ENCODE measurements around the gene FNBP1L. TPM values are rescaled to one million over a fixed set of nuclear protein-coding genes. Genes with fewer than 3 reads are reported as not detected.

Gene FNBP1L
- polyA plus RNA-seq, 1 donor (not counting 4 experiments of a cell fraction or from before 2014, with no cell fraction given), result 22.9 TPM

DNA sequence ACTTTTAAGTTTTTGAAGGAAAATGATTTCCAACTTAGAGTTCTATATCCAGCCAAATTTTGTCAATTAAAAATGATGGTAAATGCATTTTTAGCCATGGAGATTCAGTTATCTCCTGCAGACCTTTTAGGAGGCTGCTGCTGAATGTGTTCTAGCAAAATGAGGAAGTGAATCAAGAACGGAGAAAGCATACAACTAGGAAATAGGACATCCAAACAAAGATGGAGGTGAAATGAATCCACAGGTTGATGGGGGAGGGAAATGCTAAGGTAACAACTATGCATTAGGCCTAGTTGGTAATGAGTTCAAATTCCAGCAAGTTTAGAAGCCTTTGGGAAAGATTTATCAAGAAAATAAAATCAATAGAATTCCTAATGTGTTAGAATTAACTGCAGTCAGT, 80.5 kb downstream of the FNBP1L start:
- DNase-seq (ENCODE audit: low read depth, low spot score) (no peak), FAIRE-seq (no peak)
- Histone ChIP-seq H3K79me2 (ENCODE audit: control insufficient read depth, insufficient read depth, low read length) (no peaks in the 10 kb centered on the region), H3K4me3 (ENCODE audit: control insufficient read depth in 2 of 3, extremely low read depth in 1 of 3, insufficient read depth in 2 of 3, low read depth in 1 of 3, low read length in 3 of 3) (no peak overlapping the region), H3K27me3 (ENCODE audit: control insufficient read depth, extremely low read depth, insufficient read depth, low read length) (no peaks in the 10 kb centered on the region), H3K36me3 (ENCODE audit: control insufficient read depth in 2 of 2, extremely low read depth in 1 of 2, insufficient read depth in 2 of 2, low read length in 2 of 2) (no peaks in the 10 kb centered on the region), H3K9ac (ENCODE audit: control insufficient read depth, extremely low read depth, insufficient read depth, low read length) (no peak overlapping the region), H3K4me2 (ENCODE audit: control insufficient read depth, extremely low read depth, insufficient read depth, low read depth, low read length) (no peak overlapping the region), H3K27ac (ENCODE audit: control insufficient read depth, insufficient read depth, low read length) (no peak overlapping the region), H3K4me1 (ENCODE audit: control insufficient read depth, extremely low read depth, insufficient read depth, low read length) (no peaks in the 10 kb centered on the region), H2AFZ (ENCODE audit: control insufficient read depth, low read length) (no peak overlapping the region), H3K9me3 (ENCODE audit: control insufficient read depth, low read depth, low read length) (no peaks in the 10 kb centered on the region), H3K9me1 (ENCODE audit: control insufficient read depth, extremely low read depth, insufficient read depth, low read length) (no peaks in the 10 kb centered on the region), H4K20me1 (ENCODE audit: control insufficient read depth, extremely low read depth, insufficient read depth, low read length) (no peaks in the 10 kb centered on the region)
- dilution Hi-C loops (cut with MboI; ENCODE audit: extremely low pct_ligation_motif_present, low sequenced_read_pairs), result no loop called here
- TF ChIP-seq, protein P1, sequence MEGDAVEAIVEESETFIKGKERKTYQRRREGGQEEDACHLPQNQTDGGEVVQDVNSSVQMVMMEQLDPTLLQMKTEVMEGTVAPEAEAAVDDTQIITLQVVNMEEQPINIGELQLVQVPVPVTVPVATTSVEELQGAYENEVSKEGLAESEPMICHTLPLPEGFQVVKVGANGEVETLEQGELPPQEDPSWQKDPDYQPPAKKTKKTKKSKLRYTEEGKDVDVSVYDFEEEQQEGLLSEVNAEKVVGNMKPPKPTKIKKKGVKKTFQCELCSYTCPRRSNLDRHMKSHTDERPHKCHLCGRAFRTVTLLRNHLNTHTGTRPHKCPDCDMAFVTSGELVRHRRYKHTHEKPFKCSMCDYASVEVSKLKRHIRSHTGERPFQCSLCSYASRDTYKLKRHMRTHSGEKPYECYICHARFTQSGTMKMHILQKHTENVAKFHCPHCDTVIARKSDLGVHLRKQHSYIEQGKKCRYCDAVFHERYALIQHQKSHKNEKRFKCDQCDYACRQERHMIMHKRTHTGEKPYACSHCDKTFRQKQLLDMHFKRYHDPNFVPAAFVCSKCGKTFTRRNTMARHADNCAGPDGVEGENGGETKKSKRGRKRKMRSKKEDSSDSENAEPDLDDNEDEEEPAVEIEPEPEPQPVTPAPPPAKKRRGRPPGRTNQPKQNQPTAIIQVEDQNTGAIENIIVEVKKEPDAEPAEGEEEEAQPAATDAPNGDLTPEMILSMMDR (optimal IDR thresholded peaks at IDR 0.05 in 1 of 3, IDR thresholded peaks at IDR 0.05 in 1 of 3, conservative IDR thresholded peaks at IDR 0.05 in 1 of 3; ENCODE audit: extremely low read depth in 1 of 3, insufficient read depth in 2 of 3, low read length in 3 of 3), result no peak
- TF ChIP-seq EZH2 (IDR thresholded peaks at IDR 0.05; ENCODE audit: low read length), result no peak

DNA sequence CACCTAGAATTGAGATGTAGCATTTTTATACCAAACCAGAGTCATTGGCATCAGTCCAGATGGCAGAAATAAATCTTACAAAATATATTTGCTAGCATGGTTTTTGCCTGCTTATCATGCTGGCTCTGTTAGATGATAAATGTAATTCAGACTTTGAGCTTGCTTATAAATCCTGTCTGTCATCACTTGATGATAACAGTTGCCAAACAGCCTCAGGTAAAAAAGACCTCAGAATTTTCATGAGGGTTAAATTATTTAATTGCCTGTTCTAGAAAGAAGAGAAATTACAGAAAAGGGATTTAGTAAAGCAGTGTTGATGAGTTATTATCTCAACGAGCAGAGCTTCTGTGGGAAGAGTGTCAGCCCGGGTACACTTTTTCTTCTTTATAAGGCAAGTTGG, 83.3 kb downstream of the FNBP1L start:
- Histone ChIP-seq H4K20me1 (ENCODE audit: control insufficient read depth, extremely low read depth, insufficient read depth, low read length) (no peaks in the 10 kb centered on the region), H3K9me1 (ENCODE audit: control insufficient read depth, extremely low read depth, insufficient read depth, low read length) (no peaks in the 10 kb centered on the region), H3K27me3 (ENCODE audit: control insufficient read depth, extremely low read depth, insufficient read depth, low read length) (no peaks in the 10 kb centered on the region), H3K4me1 (ENCODE audit: control insufficient read depth, extremely low read depth, insufficient read depth, low read length) (no peaks in the 10 kb centered on the region), H3K27ac (ENCODE audit: control insufficient read depth, insufficient read depth, low read length) (no peak overlapping the region), H3K4me2 (ENCODE audit: control insufficient read depth, extremely low read depth, insufficient read depth, low read depth, low read length) (no peak overlapping the region), H3K4me3 (ENCODE audit: control insufficient read depth in 2 of 3, extremely low read depth in 1 of 3, insufficient read depth in 2 of 3, low read depth in 1 of 3, low read length in 3 of 3) (no peak overlapping the region), H3K79me2 (ENCODE audit: control insufficient read depth, insufficient read depth, low read length) (no peaks in the 10 kb centered on the region), H2AFZ (ENCODE audit: control insufficient read depth, low read length) (no peak overlapping the region), H3K9me3 (ENCODE audit: control insufficient read depth, low read depth, low read length) (no peaks in the 10 kb centered on the region), H3K36me3 (ENCODE audit: control insufficient read depth in 2 of 2, extremely low read depth in 1 of 2, insufficient read depth in 2 of 2, low read length in 2 of 2) (peaks cover 0 to 1% of the 10 kb centered on the region in 2 experiments), H3K9ac (ENCODE audit: control insufficient read depth, extremely low read depth, insufficient read depth, low read length) (no peak overlapping the region)
- dilution Hi-C loops (cut with MboI; ENCODE audit: extremely low pct_ligation_motif_present, low sequenced_read_pairs), result no loop called here
- no peak for DNase-seq (ENCODE audit: low read depth, low spot score)
- FAIRE-seq, result no peak
- TF ChIP-seq EZH2 (IDR thresholded peaks at IDR 0.05; ENCODE audit: low read length), result no peak
- TF ChIP-seq, protein P1 (optimal IDR thresholded peaks at IDR 0.05 in 1 of 3, IDR thresholded peaks at IDR 0.05 in 1 of 3, conservative IDR thresholded peaks at IDR 0.05 in 1 of 3; ENCODE audit: extremely low read depth in 1 of 3, insufficient read depth in 2 of 3, low read length in 3 of 3), result no peak
